ENCODE measurements around the gene F11. TPM values are rescaled to one million over a fixed set of nuclear protein-coding genes. Genes with fewer than 3 reads are reported as not detected.

F11 gene
- total and polyA plus RNA-seq, 2 of the 13 experiments (the other 11 are each of a cell fraction or from before 2014, with no cell fraction given), result 35.1 to 58.0 TPM

- TF ChIP-seq ZNF557 (CRISPR knock-in tag; IDR thresholded peaks at IDR 0.05) (peak; percentile 82; the same call in 1 of the 2 replicates), CREM (IDR thresholded peaks at IDR 0.05) (peak; percentile 55; the same call in 1 of the 2 replicates), CREM (CRISPR knock-in tag; IDR thresholded peaks at IDR 0.05) (no peak), ZNF160 (CRISPR knock-in tag; IDR thresholded peaks at IDR 0.05) (peak; percentile 71; the same call in 1 of the 2 replicates), ELK4 (CRISPR knock-in tag; IDR thresholded peaks at IDR 0.05; ENCODE audit: borderline replicate concordance) (no peak), TRIM22 (IDR thresholded peaks at IDR 0.05) (no peak), SUZ12 (IDR thresholded peaks at IDR 0.05; ENCODE audit: low read depth, low read length) (no peak), HDAC1 (CRISPR knock-in tag; IDR thresholded peaks at IDR 0.05) (peak; percentile 72), POLR2A (IDR thresholded peaks at IDR 0.05; ENCODE audit: insufficient read depth in 1 of 2, low read depth in 2 of 2, low read length in 2 of 2) (peak; percentile 38 to 47), RERE (CRISPR knock-in tag; IDR thresholded peaks at IDR 0.05; ENCODE audit: low read depth) (0 out of 2 replicates have a peak, but pooled peaks have one; percentile 51), SOX5 (CRISPR knock-in tag; IDR thresholded peaks at IDR 0.05; ENCODE audit: borderline replicate concordance) (0 out of 2 replicates have a peak, but pooled peaks have one; percentile 41), DRAP1 (CRISPR knock-in tag; IDR thresholded peaks at IDR 0.05) (no peak), SRSF9 (IDR thresholded peaks at IDR 0.05; ENCODE audit: borderline replicate concordance, insufficient read depth, low read depth, low read length, poor library complexity, severe bottlenecking) (no peak), ELF3 (CRISPR knock-in tag; IDR thresholded peaks at IDR 0.05) (0 out of 2 replicates have a peak, but pooled peaks have one; percentile 49), YY1 (IDR thresholded peaks at IDR 0.05; ENCODE audit: insufficient read depth, insufficient replicate concordance, low read depth, low read length) (peak; percentile 38), ZNF564 (CRISPR knock-in tag; IDR thresholded peaks at IDR 0.05) (peak; percentile 27; the same call in 1 of the 2 replicates)
Observed at GRCh38 chr4:186260504-186261448, 5.2 kb upstream of the F11 start (continued).

Measured in HepG2 (cell line).